Omental fat pad (tissue), 4 donors: Measurements from ENCODE around the gene ANKS6. TPM values are rescaled to one million over a fixed set of nuclear protein-coding genes. Genes with fewer than 3 reads are reported as not detected.
A peak's percentile ranks its signal among the peaks of the same experiment; 100 is the strongest.

Experiments
- ATAC-seq: fragments of 150-250 bp; one replicate; pipeline ENCODE4 v1.9.1; 2016; ENCODE audit warnings: mild to moderate bottlenecking, moderate library complexity; ENCODE audit not compliant: low FRiP score
- DNase-seq: peaks from one replicate; pipeline ENCODE4 v3.0.0-alpha.2; 2019; ENCODE audit warnings: low spot score
- CTCF ChIP-seq, 3 donors: fragments of 450-650 bp; IDR thresholded peaks; one replicate each; pipeline ENCODE4 v1.5.1; 2016 to 2017; ENCODE audit warnings: antibody characterized with exemption in 3 of 3, mild to moderate bottlenecking in 3 of 3, moderate library complexity in 2 of 3
- total RNA-seq, 4 donors: library from RNA; depleted of rRNA; stranded (reverse); fragments of >200 nt; gene quantifications; one replicate each; pipeline ENCODE4 v1.1.0, GENCODE V29; 2016

The ANKS6 gene
- total RNA-seq: 10 to 100 TPM; 14.7 to 24.7 (median 20.4) TPM

DNA sequence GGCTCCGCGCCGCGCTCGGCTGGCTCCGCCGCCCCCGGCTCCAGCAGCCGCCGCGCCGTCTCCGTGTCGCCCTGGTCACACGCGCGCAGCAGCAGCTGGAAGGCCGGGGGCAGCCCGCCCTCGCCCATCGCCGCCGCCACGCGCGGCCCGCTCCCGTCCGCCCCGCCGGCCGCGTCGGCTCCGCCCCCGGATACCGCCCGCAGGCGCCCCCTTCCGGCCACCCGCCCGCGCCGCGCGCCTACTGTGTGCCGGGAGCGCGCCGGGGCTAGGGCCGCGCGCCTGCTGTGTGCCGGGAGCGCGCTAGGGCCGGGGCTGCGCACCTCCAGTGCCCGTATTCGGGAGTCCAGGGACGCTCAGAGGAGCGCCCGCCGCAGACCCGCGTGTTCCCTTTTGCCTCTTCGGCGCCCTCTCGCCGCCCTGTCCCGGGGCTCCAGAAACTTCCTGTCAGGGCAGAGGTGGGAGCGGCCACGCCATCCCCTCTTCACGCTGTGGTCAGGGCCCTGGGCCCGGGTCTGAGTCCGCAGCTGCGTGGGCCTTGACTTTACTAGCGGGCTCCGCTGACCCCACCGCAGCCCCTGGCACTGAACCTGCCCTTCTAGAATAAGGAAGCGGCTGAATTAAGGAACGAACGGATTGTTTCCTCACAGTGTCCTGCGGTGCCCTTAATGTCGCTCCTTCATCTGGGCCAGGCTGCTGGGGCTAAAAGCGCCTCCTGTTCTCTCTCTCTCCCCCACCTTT, at the start of gene ANKS6:
ANKS6 (minus strand) TSS at position 192 of the 738 bp plus-strand sequence; CDS start at position 128, 64 bp downstream.
- no peak for TF ChIP-seq CTCF (IDR thresholded peaks at IDR 0.05)
- DNase-seq: peak; percentile 79
- ATAC-seq: peak; percentile 96

GRCh38 chr9:98846081-98846480, 49.7 kb upstream of the ANKS6 start:
- ATAC-seq: no peak
- DNase-seq: no peak
- TF ChIP-seq CTCF (IDR thresholded peaks at IDR 0.05): no peak

- DNase-seq: no peak
- ATAC-seq: no peak
- no peak for TF ChIP-seq CTCF (IDR thresholded peaks at IDR 0.05)
These were observed 46.2 kb upstream of the ANKS6 start for GRCh38 chr9:98842510-98842909.

- no peak for TF ChIP-seq CTCF (IDR thresholded peaks at IDR 0.05)
- ATAC-seq: no peak
- no peak for DNase-seq
These were observed 43.4 kb upstream of the ANKS6 start for GRCh38 chr9:98839724-98840123.

GRCh38 chr9:98838868-98839565, 42.7 kb upstream of the ANKS6 start:
- TF ChIP-seq CTCF (IDR thresholded peaks at IDR 0.05): no peak
- no peak for ATAC-seq
- no peak for DNase-seq

GRCh38 chr9:98838155-98838867, 42.0 kb upstream of the ANKS6 start:
- DNase-seq: no peak
- no peak for TF ChIP-seq CTCF (IDR thresholded peaks at IDR 0.05)
- no peak for ATAC-seq
